Measurements from ENCODE around the gene EYA2. TPM values are rescaled to one million over a fixed set of nuclear protein-coding genes. Genes with fewer than 3 reads are reported as not detected.

The EYA2 gene
- total and polyA plus RNA-seq, 2 of the 4 experiments (the other 2 are of a cell fraction) = 2.3 to 5.4 TPM

DNA sequence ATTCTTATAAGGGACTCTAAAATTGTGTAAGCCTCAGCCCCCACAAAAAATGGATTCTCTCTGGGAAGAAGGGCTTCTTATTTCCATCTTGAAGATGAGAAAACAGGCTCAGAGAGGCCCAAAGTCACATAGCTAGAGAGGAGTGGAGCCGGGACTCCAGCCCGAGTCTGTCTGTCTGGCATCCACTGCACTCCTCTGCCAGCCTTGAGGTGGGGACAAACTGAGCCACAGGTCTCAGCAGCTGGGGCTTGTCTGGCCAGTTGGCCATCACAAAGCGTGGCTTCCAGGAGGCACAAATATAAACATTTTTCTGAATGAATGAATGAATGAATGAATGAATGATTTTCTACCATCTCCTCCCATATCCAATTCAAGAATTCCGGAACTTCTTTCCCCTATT lies 42.9 kb upstream of the EYA2 start:
- dilution Hi-C loops (cut with HindIII; ENCODE audit: low sequenced_read_pairs, unreplicated experiment) = no loop called here
- no peaks in the 10 kb centered on the region for H3K79me1 ChIP-seq (ENCODE audit: low read depth in 1 of 2, low read length in 2 of 2)
- TF ChIP-seq RAD21 (IDR thresholded peaks at IDR 0.05; ENCODE audit: low read length) = no peak
- TF ChIP-seq, protein P1, sequence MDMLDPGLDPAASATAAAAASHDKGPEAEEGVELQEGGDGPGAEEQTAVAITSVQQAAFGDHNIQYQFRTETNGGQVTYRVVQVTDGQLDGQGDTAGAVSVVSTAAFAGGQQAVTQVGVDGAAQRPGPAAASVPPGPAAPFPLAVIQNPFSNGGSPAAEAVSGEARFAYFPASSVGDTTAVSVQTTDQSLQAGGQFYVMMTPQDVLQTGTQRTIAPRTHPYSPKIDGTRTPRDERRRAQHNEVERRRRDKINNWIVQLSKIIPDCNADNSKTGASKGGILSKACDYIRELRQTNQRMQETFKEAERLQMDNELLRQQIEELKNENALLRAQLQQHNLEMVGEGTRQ (IDR thresholded peaks at IDR 0.05; ENCODE audit: low read depth, low read length) = no peak
- TF ChIP-seq MAZ (IDR thresholded peaks at IDR 0.05; ENCODE audit: borderline replicate concordance, low read depth, low read length) = no peak
- TF ChIP-seq FOS (IDR thresholded peaks at IDR 0.05; ENCODE audit: low read depth, low read length) = no peak
- TF ChIP-seq, protein P2, sequence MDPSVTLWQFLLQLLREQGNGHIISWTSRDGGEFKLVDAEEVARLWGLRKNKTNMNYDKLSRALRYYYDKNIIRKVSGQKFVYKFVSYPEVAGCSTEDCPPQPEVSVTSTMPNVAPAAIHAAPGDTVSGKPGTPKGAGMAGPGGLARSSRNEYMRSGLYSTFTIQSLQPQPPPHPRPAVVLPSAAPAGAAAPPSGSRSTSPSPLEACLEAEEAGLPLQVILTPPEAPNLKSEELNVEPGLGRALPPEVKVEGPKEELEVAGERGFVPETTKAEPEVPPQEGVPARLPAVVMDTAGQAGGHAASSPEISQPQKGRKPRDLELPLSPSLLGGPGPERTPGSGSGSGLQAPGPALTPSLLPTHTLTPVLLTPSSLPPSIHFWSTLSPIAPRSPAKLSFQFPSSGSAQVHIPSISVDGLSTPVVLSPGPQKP (IDR thresholded peaks at IDR 0.05; ENCODE audit: borderline replicate concordance, low read depth, low read length) = no peak
- TF ChIP-seq RFX5 (IDR thresholded peaks at IDR 0.05; ENCODE audit: low read depth, low read length) = no peak
- TF ChIP-seq, protein P3, sequence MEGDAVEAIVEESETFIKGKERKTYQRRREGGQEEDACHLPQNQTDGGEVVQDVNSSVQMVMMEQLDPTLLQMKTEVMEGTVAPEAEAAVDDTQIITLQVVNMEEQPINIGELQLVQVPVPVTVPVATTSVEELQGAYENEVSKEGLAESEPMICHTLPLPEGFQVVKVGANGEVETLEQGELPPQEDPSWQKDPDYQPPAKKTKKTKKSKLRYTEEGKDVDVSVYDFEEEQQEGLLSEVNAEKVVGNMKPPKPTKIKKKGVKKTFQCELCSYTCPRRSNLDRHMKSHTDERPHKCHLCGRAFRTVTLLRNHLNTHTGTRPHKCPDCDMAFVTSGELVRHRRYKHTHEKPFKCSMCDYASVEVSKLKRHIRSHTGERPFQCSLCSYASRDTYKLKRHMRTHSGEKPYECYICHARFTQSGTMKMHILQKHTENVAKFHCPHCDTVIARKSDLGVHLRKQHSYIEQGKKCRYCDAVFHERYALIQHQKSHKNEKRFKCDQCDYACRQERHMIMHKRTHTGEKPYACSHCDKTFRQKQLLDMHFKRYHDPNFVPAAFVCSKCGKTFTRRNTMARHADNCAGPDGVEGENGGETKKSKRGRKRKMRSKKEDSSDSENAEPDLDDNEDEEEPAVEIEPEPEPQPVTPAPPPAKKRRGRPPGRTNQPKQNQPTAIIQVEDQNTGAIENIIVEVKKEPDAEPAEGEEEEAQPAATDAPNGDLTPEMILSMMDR (conservative IDR thresholded peaks at IDR 0.05; ENCODE audit: low read depth, low read length) = no peak
- no peak for TF ChIP-seq RCOR1 (IDR thresholded peaks at IDR 0.05; ENCODE audit: insufficient replicate concordance, low read length)
- TF ChIP-seq BHLHE40 (IDR thresholded peaks at IDR 0.05; ENCODE audit: low read depth, low read length) = no peak
- no peak overlapping the region for H4K5ac ChIP-seq (ENCODE audit: low read depth, low read length)
- H2AK5ac ChIP-seq (ENCODE audit: low read depth, low read length) = no peak overlapping the region
- POLR2A ChIA-PET (ENCODE audit: unreplicated experiment) = no interaction called here
- no peak overlapping the region for H2BK15ac ChIP-seq (ENCODE audit: low read depth, low read length)
- no peak overlapping the region for H3K23ac ChIP-seq (ENCODE audit: low read depth, low read length)
- no peak overlapping the region for H2BK20ac ChIP-seq (ENCODE audit: low read depth, low read length)
- no peak overlapping the region for H3K18ac ChIP-seq (ENCODE audit: low read depth, low read length)
- no peak overlapping the region for H4K91ac ChIP-seq (ENCODE audit: insufficient read depth, low read depth, low read length)
- H3K4me3 ChIP-seq (ENCODE audit: insufficient read depth, low read depth, low read length) = no peak overlapping the region
- ATAC-seq (ENCODE audit: low read depth) (no peak), DNase-seq (no peak)
- WGBS, 2 experiments (ENCODE audit: extremely low coverage in 2 of 2, insufficient read length in 1 of 2) = 88% methylated on average over 2 of the region's 4 CpGs; no CpG with 5 or more reads in 1 of the 2 experiments
- no peak overlapping the region for H2AK9ac ChIP-seq (replicated peaks; ENCODE audit: low read depth, low read length, poor library complexity)
- no peak overlapping the region for H3K4ac ChIP-seq (ENCODE audit: low read depth, low read length)
- no peaks in the 10 kb centered on the region for H3K4me1 ChIP-seq (ENCODE audit: control insufficient read depth, insufficient read depth, low read length)
- H2AFZ ChIP-seq (replicated peaks; ENCODE audit: low read length, poor library complexity) = no peak overlapping the region
- H3K56ac ChIP-seq (ENCODE audit: extremely low read depth, insufficient read depth, low read length) = no peak overlapping the region
- H2BK5ac ChIP-seq (ENCODE audit: low read depth, low read length, poor library complexity, severe bottlenecking) = no peak overlapping the region
- H3K9me3 ChIP-seq (ENCODE audit: control insufficient read depth, insufficient read depth, low read length) = peaks cover 2% of the 10 kb centered on the region; the same call in 1 of the 2 replicates
- intact Hi-C loops (cut with micrococcal nuclease) = no loop called here
- H3K9ac ChIP-seq (ENCODE audit: low read depth, low read length) = no peak overlapping the region
- peaks cover 9% of the 10 kb centered on the region for H3K27me3 ChIP-seq (ENCODE audit: control insufficient read depth, insufficient read depth, low read length)
- H4K20me1 ChIP-seq (ENCODE audit: insufficient read depth, low read length) = no peaks in the 10 kb centered on the region
- no peaks in the 10 kb centered on the region for H3K36me3 ChIP-seq (ENCODE audit: control insufficient read depth, insufficient read depth, low read length)
- in situ Hi-C loops (cut with MboI; ENCODE audit: low sequenced_read_pairs) = no loop called here
- CTCF ChIA-PET = no interaction called here
- H3K9me1 ChIP-seq (ENCODE audit: insufficient read depth, low read length) = no peaks in the 10 kb centered on the region
- BruUV-seq (replicated peaks) = no TSS peak
- H2BK120ac ChIP-seq (ENCODE audit: low read depth, low read length) = no peak overlapping the region
- no peak overlapping the region for H3K27ac ChIP-seq (ENCODE audit: insufficient read depth, low read length)
- H3K14ac ChIP-seq (replicated peaks; ENCODE audit: low read depth, low read length) = no peak overlapping the region
- H4K8ac ChIP-seq (ENCODE audit: low read depth in 2 of 2, low read length in 2 of 2) = no peak overlapping the region
- H3K4me2 ChIP-seq (ENCODE audit: low read depth, low read length) = no peak overlapping the region

All from IMR-90 (cell line).